ENCODE measurements around the gene NPFF. TPM values are rescaled to one million over a fixed set of nuclear protein-coding genes. Genes with fewer than 3 reads are reported as not detected.

NPFF gene
- total and polyA plus RNA-seq, 12 donors: not detected

DNA sequence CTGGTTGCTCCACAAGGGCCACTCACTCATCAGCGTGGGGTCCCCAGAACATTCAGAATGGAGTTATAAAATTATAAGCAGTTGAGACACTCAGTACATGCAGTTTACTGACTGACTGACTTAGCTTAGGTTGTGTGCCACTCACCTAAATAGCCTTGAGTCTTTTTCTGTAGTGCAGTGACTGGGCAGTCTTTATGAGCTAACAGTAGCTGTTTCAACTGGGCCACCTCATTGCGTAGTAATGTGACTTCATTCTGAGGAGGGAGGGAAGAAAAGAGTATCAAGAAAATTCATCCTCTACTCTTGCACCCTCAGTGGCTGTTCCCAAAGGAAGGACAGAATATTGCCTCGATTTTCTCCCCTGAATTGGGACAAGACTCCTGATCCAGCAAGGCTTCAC, 15.8 kb upstream of the NPFF start:
- intact Hi-C loops (cut with DNase I): no loop called here
- whole genome bisulfite sequencing, 2 donors: 90 to 96% methylated on average over 3 of the region's 3 CpGs
- ATAC-seq (no peak), DNase-seq (no peak)
- no peak overlapping the region for H3K4me3 ChIP-seq
- H3K9me3 ChIP-seq: no peaks in the 10 kb centered on the region
- peaks cover 0 to 100% (median 72%) of the 10 kb centered on the region in 9 donors for H3K36me3 ChIP-seq
- TF ChIP-seq, protein P1, sequence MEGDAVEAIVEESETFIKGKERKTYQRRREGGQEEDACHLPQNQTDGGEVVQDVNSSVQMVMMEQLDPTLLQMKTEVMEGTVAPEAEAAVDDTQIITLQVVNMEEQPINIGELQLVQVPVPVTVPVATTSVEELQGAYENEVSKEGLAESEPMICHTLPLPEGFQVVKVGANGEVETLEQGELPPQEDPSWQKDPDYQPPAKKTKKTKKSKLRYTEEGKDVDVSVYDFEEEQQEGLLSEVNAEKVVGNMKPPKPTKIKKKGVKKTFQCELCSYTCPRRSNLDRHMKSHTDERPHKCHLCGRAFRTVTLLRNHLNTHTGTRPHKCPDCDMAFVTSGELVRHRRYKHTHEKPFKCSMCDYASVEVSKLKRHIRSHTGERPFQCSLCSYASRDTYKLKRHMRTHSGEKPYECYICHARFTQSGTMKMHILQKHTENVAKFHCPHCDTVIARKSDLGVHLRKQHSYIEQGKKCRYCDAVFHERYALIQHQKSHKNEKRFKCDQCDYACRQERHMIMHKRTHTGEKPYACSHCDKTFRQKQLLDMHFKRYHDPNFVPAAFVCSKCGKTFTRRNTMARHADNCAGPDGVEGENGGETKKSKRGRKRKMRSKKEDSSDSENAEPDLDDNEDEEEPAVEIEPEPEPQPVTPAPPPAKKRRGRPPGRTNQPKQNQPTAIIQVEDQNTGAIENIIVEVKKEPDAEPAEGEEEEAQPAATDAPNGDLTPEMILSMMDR (IDR thresholded peaks at IDR 0.05): no peak
- H3K27ac ChIP-seq: no peak overlapping the region
- no peaks in the 10 kb centered on the region for H3K4me1 ChIP-seq
- H3K27me3 ChIP-seq: no peaks in the 10 kb centered on the region

DNA sequence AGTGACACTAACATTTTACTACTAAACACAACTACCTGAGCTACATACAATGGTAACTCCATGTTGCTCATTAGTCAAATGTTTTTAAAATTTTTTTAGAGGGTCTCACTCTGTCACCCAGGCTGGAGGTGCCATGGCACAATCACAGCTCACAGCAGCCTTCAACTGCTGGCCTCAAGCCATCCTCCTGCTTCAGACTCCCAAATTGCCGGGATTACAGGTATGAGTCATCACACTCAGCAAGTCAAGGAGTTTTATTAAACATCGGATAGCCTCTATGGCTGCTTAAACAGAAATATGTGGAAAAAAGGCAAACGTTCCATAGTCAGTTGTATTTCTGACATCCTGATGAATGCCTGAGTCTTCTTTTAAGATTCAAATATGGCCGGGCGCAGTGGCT, 11.1 kb upstream of the NPFF start:
- Histone ChIP-seq H3K27me3 (no peaks in the 10 kb centered on the region), H3K36me3 (peaks cover 0 to 100% (median 73%) of the 10 kb centered on the region in 9 donors), H3K27ac (no peak overlapping the region), H3K4me3 (no peak overlapping the region), H3K4me1 (no peaks in the 10 kb centered on the region), H3K9me3 (no peaks in the 10 kb centered on the region)
- DNase-seq (no peak), ATAC-seq (no peak)
- 87 to 90% methylated on average over 5 of the region's 5 CpGs for WGBS, 2 donors
- TF ChIP-seq, protein P1 (IDR thresholded peaks at IDR 0.05): no peak
- intact Hi-C loops (cut with DNase I): no loop called here

DNA sequence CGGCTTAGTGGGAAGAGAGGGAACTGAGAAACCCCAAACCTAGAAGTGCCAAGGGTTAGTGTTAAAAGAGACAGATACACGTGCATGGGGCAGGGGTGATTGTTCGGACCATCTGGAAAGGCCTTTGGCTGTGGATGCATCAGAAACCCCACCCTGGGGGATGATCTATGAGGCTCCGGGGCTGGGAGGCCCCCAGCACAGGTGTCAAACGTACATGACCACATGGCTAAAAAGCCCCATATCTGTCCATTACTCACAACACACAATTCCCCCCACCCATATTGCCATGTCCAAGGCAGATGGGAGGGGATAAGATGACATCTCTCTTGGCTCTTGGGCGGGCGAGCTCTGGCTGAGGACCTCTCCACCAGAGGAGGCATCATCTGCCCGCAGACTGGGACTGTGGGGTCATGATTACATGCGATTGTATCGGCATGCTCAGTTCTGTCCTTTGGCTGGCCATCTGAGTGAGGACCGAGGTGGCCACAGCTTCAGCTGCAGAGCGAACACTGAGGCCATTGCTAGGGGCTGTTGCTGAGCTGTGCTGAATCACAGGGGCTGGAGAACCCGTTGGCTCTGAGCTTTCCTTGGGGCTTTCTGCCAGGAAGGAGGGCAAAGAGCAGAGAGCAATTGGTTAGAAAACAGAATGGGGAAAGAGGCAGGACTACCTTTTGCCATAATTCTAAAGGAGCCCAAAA, 9.6 kb upstream of the NPFF start:
- TF ChIP-seq, protein P1 (IDR thresholded peaks at IDR 0.05): no peak
- no peaks in the 10 kb centered on the region for H3K27me3 ChIP-seq
- intact Hi-C loops (cut with DNase I): no loop called here
- no peaks in the 10 kb centered on the region for H3K9me3 ChIP-seq
- WGBS, 2 donors: 89 to 91% methylated on average over 13 of the region's 13 CpGs
- ATAC-seq (peak in 2 of 8 donors; percentile 14 to 27), DNase-seq (no peak)
- H3K36me3 ChIP-seq: peaks cover 0 to 100% (median 72%) of the 10 kb centered on the region in 9 donors
- no peaks in the 10 kb centered on the region for H3K4me1 ChIP-seq
- no peak overlapping the region for H3K4me3 ChIP-seq
- no peak overlapping the region for H3K27ac ChIP-seq

DNA sequence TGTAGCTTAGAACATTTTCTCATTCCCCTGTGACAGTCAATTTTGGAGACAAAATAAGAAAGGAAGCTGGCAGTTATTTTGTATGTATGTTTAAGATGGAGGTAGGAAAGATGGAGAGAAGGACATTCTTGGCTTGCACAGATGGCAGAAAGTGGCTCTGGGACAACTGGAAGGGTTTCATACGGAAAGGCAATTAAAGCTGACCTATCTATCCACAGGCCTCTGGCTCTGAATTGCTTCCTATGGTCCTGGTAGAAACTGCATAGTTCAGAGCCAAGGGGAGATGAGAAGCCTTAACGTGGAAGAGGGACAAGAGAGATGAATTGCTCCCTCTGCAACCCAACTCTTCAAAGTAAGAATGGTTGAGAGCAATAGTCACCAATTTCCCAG, 8.0 kb upstream of the NPFF start:
- Histone ChIP-seq H3K27me3 (no peaks in the 10 kb centered on the region), H3K36me3 (peaks cover 0 to 100% (median 60%) of the 10 kb centered on the region in 9 donors), H3K27ac (no peak overlapping the region), H3K9me3 (no peaks in the 10 kb centered on the region), H3K4me3 (no peak overlapping the region), H3K4me1 (no peaks in the 10 kb centered on the region)
- intact Hi-C loops (cut with DNase I): no loop called here
- TF ChIP-seq, protein P1 (IDR thresholded peaks at IDR 0.05): no peak
- ATAC-seq (no peak), DNase-seq (no peak)
- 81 to 85% methylated on average over 2 of the region's 2 CpGs for WGBS, 2 donors
